ENCODE results near the gene IKZF5. TPM values are rescaled to one million over a fixed set of nuclear protein-coding genes. Genes with fewer than 3 reads are reported as not detected.
A peak's percentile ranks its signal among the peaks of the same experiment; 100 is the strongest.

The IKZF5 gene
- total RNA-seq, 1 donor from 2014 or later: 17.0 TPM

DNA sequence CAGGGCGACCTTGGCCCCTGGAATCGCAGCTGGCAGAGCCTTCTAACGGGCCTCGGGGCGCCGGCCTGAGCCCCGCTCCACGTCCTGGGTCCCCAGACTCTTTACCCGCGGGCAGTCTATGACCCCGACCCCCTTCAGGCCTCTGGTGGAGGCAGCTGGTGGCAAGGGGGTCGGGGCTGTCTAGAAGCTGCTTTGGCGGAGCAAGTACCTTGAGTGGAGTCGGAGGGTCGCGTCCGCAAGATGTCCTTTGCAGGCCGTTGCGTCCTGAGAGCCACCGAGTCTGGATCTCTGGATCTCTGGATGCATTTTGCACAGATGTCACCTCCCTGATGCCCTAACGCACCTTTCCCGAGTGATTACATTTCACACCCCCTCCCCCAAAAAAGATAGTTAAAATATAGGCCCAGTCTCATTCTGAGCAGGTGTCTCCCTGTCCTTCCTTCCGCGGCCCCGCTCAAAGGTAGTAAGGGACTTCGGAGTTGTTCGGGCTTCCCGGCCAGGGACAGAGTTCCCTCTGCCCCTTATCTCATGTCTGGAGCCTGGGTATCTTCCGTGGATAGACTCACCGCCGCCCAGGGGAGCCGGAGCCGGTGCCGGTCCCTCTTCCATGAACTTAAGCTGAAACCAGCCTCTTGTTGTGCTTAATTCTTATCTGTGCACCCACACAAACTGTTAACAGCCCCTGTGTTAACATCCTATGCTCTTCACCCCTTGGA lies 668 bp upstream of the IKZF5 start:
- no peaks in the 10 kb centered on the region for H3K27me3 Mint-ChIP-seq
- H3K4me1 Mint-ChIP-seq: peaks cover 50% of the 10 kb centered on the region
- H3K9me3 Mint-ChIP-seq: no peaks in the 10 kb centered on the region
- ChIA-PET CTCF (interaction anchor here (1.5 kb wide), 1 partner anchor 34 kb away, joined by 4 read pairs; no protein-coding TSS in a partner anchor), POLR2A (interaction anchor here (0.6 to 3.5 kb wide), 8 partner anchors 26 to 1907 kb away, joined by 3 to 43 read pairs (median 9); partner anchors contain the start of genes BUB3, C10orf88 and PSTK)
- H3K4me3 Mint-ChIP-seq: peak overlapping the region; percentile 96
- TF ChIP-seq, protein P1, sequence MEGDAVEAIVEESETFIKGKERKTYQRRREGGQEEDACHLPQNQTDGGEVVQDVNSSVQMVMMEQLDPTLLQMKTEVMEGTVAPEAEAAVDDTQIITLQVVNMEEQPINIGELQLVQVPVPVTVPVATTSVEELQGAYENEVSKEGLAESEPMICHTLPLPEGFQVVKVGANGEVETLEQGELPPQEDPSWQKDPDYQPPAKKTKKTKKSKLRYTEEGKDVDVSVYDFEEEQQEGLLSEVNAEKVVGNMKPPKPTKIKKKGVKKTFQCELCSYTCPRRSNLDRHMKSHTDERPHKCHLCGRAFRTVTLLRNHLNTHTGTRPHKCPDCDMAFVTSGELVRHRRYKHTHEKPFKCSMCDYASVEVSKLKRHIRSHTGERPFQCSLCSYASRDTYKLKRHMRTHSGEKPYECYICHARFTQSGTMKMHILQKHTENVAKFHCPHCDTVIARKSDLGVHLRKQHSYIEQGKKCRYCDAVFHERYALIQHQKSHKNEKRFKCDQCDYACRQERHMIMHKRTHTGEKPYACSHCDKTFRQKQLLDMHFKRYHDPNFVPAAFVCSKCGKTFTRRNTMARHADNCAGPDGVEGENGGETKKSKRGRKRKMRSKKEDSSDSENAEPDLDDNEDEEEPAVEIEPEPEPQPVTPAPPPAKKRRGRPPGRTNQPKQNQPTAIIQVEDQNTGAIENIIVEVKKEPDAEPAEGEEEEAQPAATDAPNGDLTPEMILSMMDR (IDR thresholded peaks at IDR 0.05): no peak
- intact Hi-C loops (cut with micrococcal nuclease): loop anchor here (2.0 to 10.0 kb wide), 4 partner anchors 1080 to 1786 kb away; partner anchors contain the start of genes ATE1, CHST15, EEF1AKMT2 and OAT
- ATAC-seq (ENCODE audit: low read depth): no peak
- peak; percentile 25 for DNase-seq
- H3K27ac Mint-ChIP-seq: peak overlapping the region; percentile 96
- peaks cover 27% of the 10 kb centered on the region for H3K36me3 Mint-ChIP-seq (ENCODE audit: low read depth)

DNA sequence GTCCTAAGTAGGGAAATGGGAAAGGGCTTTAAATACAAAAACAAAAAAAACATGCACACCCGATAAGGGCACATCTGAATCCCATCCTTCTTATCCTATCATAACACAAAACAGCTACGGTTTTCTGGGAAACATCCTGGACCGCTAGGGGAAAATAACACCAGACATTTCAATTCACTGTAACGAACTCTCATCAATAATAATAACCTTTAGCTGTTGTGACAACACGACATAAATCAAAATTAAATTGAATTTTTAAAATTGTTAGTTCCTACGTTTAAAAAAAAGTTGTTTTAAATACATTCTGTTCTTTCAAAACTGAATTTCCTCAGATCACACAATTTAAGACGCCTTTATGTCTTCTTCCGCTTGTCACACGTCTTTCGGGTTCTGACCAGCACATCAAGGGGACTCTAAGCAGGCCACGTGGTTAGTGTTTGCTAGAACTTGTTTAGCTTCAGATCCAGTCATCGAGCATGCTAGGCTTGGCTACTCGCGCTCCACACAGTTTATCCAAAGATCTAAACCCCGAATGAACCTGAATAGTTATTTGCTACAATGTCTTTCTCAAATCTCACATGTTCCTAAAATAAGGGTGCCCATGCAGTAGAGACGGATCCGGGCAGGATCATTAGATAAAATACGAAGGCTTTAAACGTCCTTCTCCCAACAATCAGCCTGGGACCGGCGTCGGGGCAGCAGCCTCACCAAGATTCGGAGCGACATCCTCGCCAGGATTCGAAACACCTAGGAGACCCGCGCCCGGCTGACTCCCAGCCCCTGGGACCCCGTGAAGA lies 839 bp downstream of the IKZF5 start:
- no peaks in the 10 kb centered on the region for H3K9me3 Mint-ChIP-seq
- ATAC-seq (ENCODE audit: low read depth) (no peak), DNase-seq (no peak)
- ChIA-PET CTCF (interaction anchor here (1.0 to 1.5 kb wide), 2 partner anchors 35 to 138 kb away, joined by 3 to 4 read pairs; no protein-coding TSS in a partner anchor), POLR2A (interaction anchor here (0.5 to 3.5 kb wide), 10 partner anchors 10 to 1737 kb away, joined by 3 to 43 read pairs (median 6); partner anchors contain the start of genes BUB3, C10orf88, FAM53B and PSTK)
- H3K27ac Mint-ChIP-seq: peak overlapping the region; percentile 96
- peaks cover 27% of the 10 kb centered on the region for H3K36me3 Mint-ChIP-seq (ENCODE audit: low read depth)
- H3K27me3 Mint-ChIP-seq: no peaks in the 10 kb centered on the region
- intact Hi-C loops (cut with micrococcal nuclease): loop anchor here (1.0 to 10.0 kb wide), 9 partner anchors 27 to 1787 kb away; partner anchors contain the start of genes ATE1, BUB3, C10orf88 and CHST15
- H3K4me3 Mint-ChIP-seq: peak overlapping the region; percentile 96
- TF ChIP-seq, protein P1 (IDR thresholded peaks at IDR 0.05): no peak
- peaks cover 50% of the 10 kb centered on the region for H3K4me1 Mint-ChIP-seq

DNA sequence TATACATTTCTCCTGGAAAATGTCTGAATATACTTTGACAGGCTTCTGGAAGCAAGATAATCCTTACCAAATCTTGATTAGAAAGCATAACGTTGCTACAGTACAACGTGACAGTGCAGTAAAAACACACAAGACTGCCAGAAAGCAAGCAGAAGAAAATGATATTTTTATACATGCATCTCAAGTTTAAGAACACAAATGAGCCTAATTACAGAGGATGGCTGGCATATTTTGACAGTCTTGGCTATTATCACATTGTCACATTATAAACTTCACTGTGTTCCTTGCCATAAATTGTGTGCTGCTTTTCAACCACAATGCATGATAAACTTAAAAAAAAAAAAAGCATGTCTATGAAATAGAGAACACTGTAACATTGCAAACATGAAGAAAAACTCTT lies 4.3 kb downstream of the IKZF5 start:
- H3K9me3 Mint-ChIP-seq: no peaks in the 10 kb centered on the region
- CTCF ChIA-PET: no interaction called here
- peaks cover 32% of the 10 kb centered on the region for H3K36me3 Mint-ChIP-seq (ENCODE audit: low read depth)
- TF ChIP-seq, protein P1 (IDR thresholded peaks at IDR 0.05): no peak
- H3K27ac Mint-ChIP-seq: no peak overlapping the region
- intact Hi-C loops (cut with micrococcal nuclease): loop anchor here (10.0 kb wide), 1 partner anchor 1791 kb away; the partner anchor contains the start of gene EEF1AKMT2
- DNase-seq (no peak), ATAC-seq (ENCODE audit: low read depth) (no peak)
- H3K27me3 Mint-ChIP-seq: no peaks in the 10 kb centered on the region
- H3K4me1 Mint-ChIP-seq: peaks cover 51% of the 10 kb centered on the region
- H3K4me3 Mint-ChIP-seq: no peak overlapping the region
- POLR2A ChIA-PET: no interaction called here

DNA sequence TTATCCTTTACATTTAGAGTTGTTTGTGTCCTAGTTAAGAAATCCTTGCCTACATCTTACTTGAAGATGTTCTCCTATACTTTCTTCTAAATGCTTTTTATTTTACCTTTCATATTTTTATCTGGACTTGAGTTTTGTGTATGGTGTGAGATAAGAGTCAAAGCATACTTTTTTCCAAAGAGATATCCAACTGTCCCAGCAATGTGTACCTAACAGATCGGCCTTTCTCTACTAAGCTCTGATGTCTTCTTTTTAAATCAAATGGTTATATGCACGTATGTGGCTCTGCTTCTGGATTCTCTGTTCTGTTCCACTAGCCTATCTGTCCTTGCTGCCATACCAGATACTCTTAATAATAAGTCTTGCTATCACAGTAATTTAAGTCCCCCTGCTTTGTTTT lies 7.2 kb downstream of the IKZF5 start:
- Mint-ChIP-seq H3K9me3 (no peaks in the 10 kb centered on the region), H3K27ac (no peak overlapping the region), H3K4me1 (peaks cover 30% of the 10 kb centered on the region), H3K4me3 (no peak overlapping the region), H3K27me3 (no peaks in the 10 kb centered on the region), H3K36me3 (ENCODE audit: low read depth) (peaks cover 40% of the 10 kb centered on the region)
- TF ChIP-seq, protein P1 (IDR thresholded peaks at IDR 0.05): no peak
- ATAC-seq (ENCODE audit: low read depth): no peak
- intact Hi-C loops (cut with micrococcal nuclease): loop anchor here (10.0 kb wide), 1 partner anchor 1793 kb away; the partner anchor contains the start of gene EEF1AKMT2
- POLR2A ChIA-PET: no interaction called here
- DNase-seq: no peak
- CTCF ChIA-PET: no interaction called here
